HG03060 (cell line): ENCODE data around the gene NXN.
"Not testable (repeated sequence)": the region's sequence is repeated elsewhere in the genome, so short reads cannot be mapped to it uniquely, and the experiment has no call there.

Source experiments
- ATAC-seq: cut with Tn5 transposase; IDR thresholded peaks from one replicate; pipeline ENCODE4 v1.9.1; 2021; ENCODE audit warnings: low read depth, moderate number of reproducible peaks; ENCODE audit not compliant: unreplicated experiment

The NXN gene

DNA sequence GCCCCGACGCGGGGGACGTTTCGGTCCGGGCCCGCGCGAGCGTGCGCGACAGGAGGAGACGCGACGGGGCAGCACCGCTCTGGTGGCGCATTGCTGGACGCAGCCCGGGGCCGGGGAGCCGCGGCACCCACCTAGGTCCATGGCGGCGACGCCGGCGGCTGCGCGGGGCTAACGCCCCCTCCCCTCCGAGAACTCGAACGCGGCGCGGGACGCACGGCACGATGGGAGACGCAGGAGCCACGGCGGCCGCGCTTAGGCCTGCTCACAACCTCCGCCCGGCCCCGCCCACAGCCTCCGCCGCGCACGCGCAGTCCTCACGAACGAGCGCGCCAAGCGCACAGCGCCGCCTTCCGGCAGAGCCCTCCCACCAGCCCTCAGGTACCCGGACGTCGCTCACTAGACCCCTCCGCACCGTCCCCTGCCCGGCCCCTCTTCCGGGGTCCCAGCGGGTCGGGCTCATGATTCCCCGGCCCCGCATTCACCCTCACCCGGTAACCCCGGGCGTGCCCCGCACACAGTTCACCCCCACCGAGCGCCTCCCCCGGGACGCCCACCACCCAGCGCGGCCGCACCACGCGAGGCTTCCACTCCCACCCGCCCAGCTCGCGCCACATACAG, 227.5 kb downstream of the NXN start, which contains the start of gene GEMIN4:
TSS of gene GEMIN4 (minus strand) at position 263 of the 618 bp plus-strand sequence. CDS start at position 141, 122 bp downstream.
- ATAC-seq = peak; percentile 61

- ATAC-seq = peak; percentile 20
These were observed 228.1 kb downstream of the NXN start for GRCh38 chr17:751269-752001.

DNA sequence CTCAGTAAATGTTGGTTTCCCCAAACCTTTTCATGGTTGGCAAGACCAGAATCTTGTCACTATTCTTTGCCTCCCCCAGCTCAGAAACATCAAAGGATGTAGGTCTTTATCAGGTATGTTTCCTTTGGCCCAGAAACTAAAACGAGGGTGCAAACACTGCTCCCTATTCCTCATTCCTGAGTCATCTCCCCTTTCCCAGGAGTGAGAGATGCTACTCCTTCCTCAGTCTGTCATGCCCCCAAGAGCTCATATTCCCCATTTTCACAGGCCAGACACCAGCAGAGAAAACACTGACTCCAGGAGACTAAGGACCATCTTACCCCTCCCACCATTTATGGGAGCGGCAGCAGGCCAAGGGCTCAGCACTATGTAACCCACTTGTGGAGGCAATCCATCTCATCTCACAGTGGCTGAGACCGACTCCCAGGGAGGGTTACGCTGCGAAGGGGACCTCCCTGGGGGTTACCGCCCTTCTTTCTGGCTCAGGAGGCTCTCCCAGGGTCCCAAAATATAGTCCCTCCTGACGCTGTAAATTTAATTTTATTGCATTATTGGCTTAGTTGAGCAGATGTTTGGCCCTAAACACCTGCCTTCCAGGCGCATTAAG, 229.0 kb downstream of the NXN start:
- no peak for ATAC-seq

- not testable (repeated sequence) for ATAC-seq
These were observed 230.2 kb downstream of the NXN start for GRCh38 chr17:749359-749758.
